Endometrial microvascular endothelial cells (primary cell): Measurements from ENCODE around the gene ACSM5. TPM values are rescaled to one million over a fixed set of nuclear protein-coding genes. Genes with fewer than 3 reads are reported as not detected.
"Not testable (repeated sequence)": the region's sequence is repeated elsewhere in the genome, so short reads cannot be mapped to it uniquely, and the experiment has no call there.

Experiments
- in situ Hi-C: cut with HindIII; loops from 2 replicates; pipeline ENCODE4 v1.10.0; 2017; ENCODE audit warnings: low sequenced_read_pairs, low pct_unique_long_range_greater_than_20kb; ENCODE audit errors: inconsistent ontology term
- total RNA-seq: library from RNA; depleted of rRNA; stranded (reverse); fragments of >200 nt; gene quantifications from one replicate; pipeline ENCODE4 v1.2.3, GENCODE V29; 2015; ENCODE audit errors: inconsistent ontology term

Gene ACSM5
- total RNA-seq, 1 donor from 2014 or later: not detected

GRCh38 chr16:20397468-20398074 lies 11.8 kb upstream of the ACSM5 start:
- in situ Hi-C loops: no loop called here

- in situ Hi-C loops: no loop called here
These were observed 10.7 kb upstream of the ACSM5 start for GRCh38 chr16:20398603-20399002.

- in situ Hi-C loops: no loop called here
These were observed 10.1 kb upstream of the ACSM5 start for GRCh38 chr16:20399185-20399584.

- in situ Hi-C loops: no loop called here
These were observed 8.3 kb upstream of the ACSM5 start for GRCh38 chr16:20401066-20401465.

GRCh38 chr16:20401475-20402016 lies 7.8 kb upstream of the ACSM5 start:
- in situ Hi-C loops: no loop called here

GRCh38 chr16:20402651-20403050 lies 6.7 kb upstream of the ACSM5 start:
- in situ Hi-C loops: no loop called here

GRCh38 chr16:20404637-20405036 lies 4.7 kb upstream of the ACSM5 start, which contains the start of gene PDILT:
Gene PDILT (minus strand): TSS chr16:20404737. CDS start chr16:20399300, 5,437 bp downstream.
- in situ Hi-C loops: no loop called here

GRCh38 chr16:20410121-20410723 lies 888 bp downstream of the ACSM5 start:
- in situ Hi-C loops: no loop called here

- in situ Hi-C loops: no loop called here
These were observed 1.7 kb downstream of the ACSM5 start for GRCh38 chr16:20411055-20411454.

- in situ Hi-C loops: no loop called here
These were observed 6.2 kb downstream of the ACSM5 start for GRCh38 chr16:20415541-20415940.

GRCh38 chr16:20419093-20419492 lies 9.8 kb downstream of the ACSM5 start:
- in situ Hi-C loops: not testable (repeated sequence)

- in situ Hi-C loops: not testable (repeated sequence)
These were observed 12.4 kb downstream of the ACSM5 start for GRCh38 chr16:20421748-20422147.

GRCh38 chr16:20423772-20424128 lies 14.4 kb downstream of the ACSM5 start:
- in situ Hi-C loops: not testable (repeated sequence)

- in situ Hi-C loops: no loop called here
These were observed 15.0 kb downstream of the ACSM5 start for GRCh38 chr16:20424129-20424866.

- in situ Hi-C loops: not testable (repeated sequence)
These were observed 18.1 kb downstream of the ACSM5 start for GRCh38 chr16:20427401-20427797.

- in situ Hi-C loops: not testable (repeated sequence)
These were observed 20.2 kb downstream of the ACSM5 start for GRCh38 chr16:20429499-20429898.

GRCh38 chr16:20430480-20430879 lies 21.1 kb downstream of the ACSM5 start:
- in situ Hi-C loops: not testable (repeated sequence)

- in situ Hi-C loops: no loop called here
These were observed 21.6 kb downstream of the ACSM5 start for GRCh38 chr16:20430948-20431347.

- in situ Hi-C loops: not testable (repeated sequence)
These were observed 29.6 kb downstream of the ACSM5 start for GRCh38 chr16:20438950-20439349.

- in situ Hi-C loops: not testable (repeated sequence)
These were observed 30.5 kb downstream of the ACSM5 start for GRCh38 chr16:20439820-20440231.
